ENCODE data around the gene COLGALT1.

- TF ChIP-seq CTCF (IDR thresholded peaks at IDR 0.05; ENCODE audit: low read depth, low read length, poor library complexity, severe bottlenecking) (no peak), EZH2phosphoT487 (IDR thresholded peaks at IDR 0.05; ENCODE audit: borderline replicate concordance, low read length) (no peak)
These were observed 39.9 kb upstream of the COLGALT1 start for GRCh38 chr19:17515408-17516149.
